Adipocyte (in vitro differentiated cells): Measurements from ENCODE around the gene ZNF800.
A peak's percentile ranks its signal among the peaks of the same experiment; 100 is the strongest.
"Not testable (repeated sequence)": the region's sequence is repeated elsewhere in the genome, so short reads cannot be mapped to it uniquely, and the experiment has no call there.

Experiments used
- DNase-seq: peaks from one replicate; pipeline ENCODE4 v3.0.0-alpha.2; 2015; ENCODE audit warnings: low read depth
- H3K27me3 ChIP-seq: replicated peaks from 2 replicates; pipeline ENCODE4 v1.7.0; 2013; ENCODE audit warnings: mild to moderate bottlenecking, low read length, moderate library complexity; ENCODE audit not compliant: control insufficient read depth, insufficient read depth
- H3K36me3 ChIP-seq: 2 replicates; pipeline ENCODE4 v1.7.0; 2013; ENCODE audit warnings: low read length, mild to moderate bottlenecking, moderate library complexity; ENCODE audit not compliant: control insufficient read depth, insufficient read depth, severe bottlenecking
- H3K4me1 ChIP-seq: 2 replicates; pipeline ENCODE4 v1.7.0; 2013; ENCODE audit warnings: mild to moderate bottlenecking, low read length, moderate library complexity; ENCODE audit not compliant: control insufficient read depth, insufficient read depth
- H3K4me3 ChIP-seq: 2 replicates; pipeline ENCODE4 v1.7.0; 2013; ENCODE audit warnings: mild to moderate bottlenecking, low read length, moderate library complexity
- H3K9ac ChIP-seq: 2 replicates; pipeline ENCODE4 v1.7.0; 2013; ENCODE audit warnings: mild to moderate bottlenecking, low read length, moderate library complexity
- H3K9me3 ChIP-seq: 2 replicates; pipeline ENCODE4 v1.7.0; 2013; ENCODE audit warnings: mild to moderate bottlenecking, low read length, moderate library complexity; ENCODE audit not compliant: control insufficient read depth

The ZNF800 gene

GRCh38 chr7:127392566-127393367 lies at the start of gene ZNF800:
Gene ZNF800, minus strand, starts transcription at chr7:127392708. Its CDS starts 1,151 bp downstream, at chr7:127391557.
- peak; percentile 94 for DNase-seq
- Histone ChIP-seq H3K4me1 (peaks cover 30% of the 10 kb centered on the region), H3K36me3 (peaks cover 15% of the 10 kb centered on the region), H3K27me3 (no peaks in the 10 kb centered on the region), H3K9ac (peak within 1 kb of the TSS; percentile 99), H3K4me3 (peak within 1 kb of the TSS; percentile 92), H3K9me3 (no peaks in the 10 kb centered on the region)

- no peak for DNase-seq
- Histone ChIP-seq H3K4me3 (no peak overlapping the region), H3K4me1 (peaks cover 13% of the 10 kb centered on the region), H3K27me3 (peaks cover 14% of the 10 kb centered on the region), H3K9ac (no peak overlapping the region), H3K9me3 (no peaks in the 10 kb centered on the region), H3K36me3 (no peaks in the 10 kb centered on the region)
Observed at GRCh38 chr7:127440206-127440605, 47.7 kb upstream of the ZNF800 start.

- Histone ChIP-seq H3K36me3 (no peaks in the 10 kb centered on the region), H3K27me3 (peaks cover 14% of the 10 kb centered on the region), H3K9ac (no peak overlapping the region), H3K9me3 (no peaks in the 10 kb centered on the region), H3K4me3 (no peak overlapping the region), H3K4me1 (peaks cover 13% of the 10 kb centered on the region)
- DNase-seq = no peak
Observed at GRCh38 chr7:127438836-127439235, 46.3 kb upstream of the ZNF800 start.

- H3K27me3 ChIP-seq = peaks cover 11% of the 10 kb centered on the region
- DNase-seq = peak; percentile 58
- no peaks in the 10 kb centered on the region for H3K36me3 ChIP-seq
- H3K4me1 ChIP-seq = peaks cover 13% of the 10 kb centered on the region
- H3K4me3 ChIP-seq = no peak overlapping the region
- H3K9me3 ChIP-seq = no peaks in the 10 kb centered on the region
- H3K9ac ChIP-seq = no peak overlapping the region
Observed at GRCh38 chr7:127437837-127438236, 45.3 kb upstream of the ZNF800 start.

GRCh38 chr7:127437241-127437640 lies 44.7 kb upstream of the ZNF800 start:
- peaks cover 13% of the 10 kb centered on the region for H3K4me1 ChIP-seq
- H3K4me3 ChIP-seq = no peak overlapping the region
- no peaks in the 10 kb centered on the region for H3K9me3 ChIP-seq
- no peaks in the 10 kb centered on the region for H3K36me3 ChIP-seq
- peaks cover 7% of the 10 kb centered on the region for H3K27me3 ChIP-seq
- no peak overlapping the region for H3K9ac ChIP-seq
- no peak for DNase-seq

GRCh38 chr7:127429281-127429680 lies 36.8 kb upstream of the ZNF800 start:
- H3K4me3 ChIP-seq, H3K27me3 ChIP-seq, H3K9ac ChIP-seq, H3K36me3 ChIP-seq, H3K4me1 ChIP-seq, H3K9me3 ChIP-seq, DNase-seq: not testable (repeated sequence)

GRCh38 chr7:127419196-127419595 lies 26.7 kb upstream of the ZNF800 start:
- Histone ChIP-seq H3K4me3 (no peak overlapping the region), H3K9ac (no peak overlapping the region), H3K9me3 (no peaks in the 10 kb centered on the region), H3K27me3 (peaks cover 11% of the 10 kb centered on the region), H3K36me3 (no peaks in the 10 kb centered on the region), H3K4me1 (no peaks in the 10 kb centered on the region)
- no peak for DNase-seq

- no peak for DNase-seq
- no peaks in the 10 kb centered on the region for H3K4me1 ChIP-seq
- no peaks in the 10 kb centered on the region for H3K9me3 ChIP-seq
- H3K36me3 ChIP-seq = no peaks in the 10 kb centered on the region
- no peak overlapping the region for H3K4me3 ChIP-seq
- no peak overlapping the region for H3K9ac ChIP-seq
- H3K27me3 ChIP-seq = peaks cover 16% of the 10 kb centered on the region
Observed at GRCh38 chr7:127418459-127418858, 26.0 kb upstream of the ZNF800 start.

- H3K9ac ChIP-seq = no peak overlapping the region
- no peaks in the 10 kb centered on the region for H3K36me3 ChIP-seq
- peaks cover 17% of the 10 kb centered on the region for H3K27me3 ChIP-seq
- peaks cover 4% of the 10 kb centered on the region for H3K4me1 ChIP-seq
- no peaks in the 10 kb centered on the region for H3K9me3 ChIP-seq
- no peak for DNase-seq
- no peak overlapping the region for H3K4me3 ChIP-seq
Observed at GRCh38 chr7:127417346-127417745, 24.8 kb upstream of the ZNF800 start.

GRCh38 chr7:127415060-127415742 lies 22.7 kb upstream of the ZNF800 start:
- no peaks in the 10 kb centered on the region for H3K36me3 ChIP-seq
- H3K9ac ChIP-seq = no peak overlapping the region
- H3K9me3 ChIP-seq = no peaks in the 10 kb centered on the region
- peaks cover 17% of the 10 kb centered on the region for H3K27me3 ChIP-seq
- H3K4me3 ChIP-seq = no peak overlapping the region
- no peak for DNase-seq
- H3K4me1 ChIP-seq = peaks cover 10% of the 10 kb centered on the region

GRCh38 chr7:127413962-127414361 lies 21.5 kb upstream of the ZNF800 start:
- H3K4me3 ChIP-seq = no peak overlapping the region
- H3K9me3 ChIP-seq = no peaks in the 10 kb centered on the region
- peaks cover 10% of the 10 kb centered on the region for H3K4me1 ChIP-seq
- no peak for DNase-seq
- no peak overlapping the region for H3K9ac ChIP-seq
- H3K27me3 ChIP-seq = peaks cover 17% of the 10 kb centered on the region
- no peaks in the 10 kb centered on the region for H3K36me3 ChIP-seq
